GM18873 (cell line): ENCODE results near the gene CDR2.

Experiments used
- ATAC-seq: cut with Tn5 transposase; IDR thresholded peaks from one replicate; pipeline ENCODE4 v1.9.1; 2021; ENCODE audit warnings: mild to moderate bottlenecking, moderate library complexity, moderate number of reproducible peaks; ENCODE audit not compliant: unreplicated experiment, low FRiP score

Gene CDR2

GRCh38 chr16:22325598-22326368 lies 48.6 kb downstream of the CDR2 start:
- no peak for ATAC-seq

- ATAC-seq: no peak
These were observed 49.4 kb downstream of the CDR2 start for GRCh38 chr16:22324787-22325597.

GRCh38 chr16:22323959-22324786 lies 50.2 kb downstream of the CDR2 start:
- no peak for ATAC-seq

GRCh38 chr16:22323173-22323958 lies 51.1 kb downstream of the CDR2 start:
- ATAC-seq: no peak

- ATAC-seq: no peak
These were observed 51.7 kb downstream of the CDR2 start for GRCh38 chr16:22322741-22323140.

- ATAC-seq: no peak
These were observed 52.4 kb downstream of the CDR2 start for GRCh38 chr16:22322021-22322471.

GRCh38 chr16:22321340-22322001 lies 52.9 kb downstream of the CDR2 start:
- ATAC-seq: no peak

GRCh38 chr16:22320572-22321339 lies 53.7 kb downstream of the CDR2 start:
- no peak for ATAC-seq

- ATAC-seq: no peak
These were observed 55.6 kb downstream of the CDR2 start for GRCh38 chr16:22318690-22319358.

- ATAC-seq: no peak
These were observed 56.8 kb downstream of the CDR2 start for GRCh38 chr16:22317625-22318024.

- ATAC-seq: no peak
These were observed 57.4 kb downstream of the CDR2 start for GRCh38 chr16:22317001-22317530.

GRCh38 chr16:22316411-22316811 lies 58.0 kb downstream of the CDR2 start:
- no peak for ATAC-seq

- no peak for ATAC-seq
These were observed 58.4 kb downstream of the CDR2 start for GRCh38 chr16:22315979-22316378.

- no peak for ATAC-seq
These were observed 59.5 kb downstream of the CDR2 start for GRCh38 chr16:22314661-22315626.

- no peak for ATAC-seq
These were observed 60.4 kb downstream of the CDR2 start for GRCh38 chr16:22313876-22314470.
